ENCODE measurements around the gene EYA2.

The EYA2 gene

GRCh38 chr20:47066484-47067270, 172.0 kb downstream of the EYA2 start:
- DNase-seq (ENCODE audit: low spot score), result no peak

GRCh38 chr20:47067776-47068175, 173.1 kb downstream of the EYA2 start:
- DNase-seq (ENCODE audit: low spot score), result no peak

- DNase-seq (ENCODE audit: low spot score), result no peak
Measured at GRCh38 chr20:47070176-47070575, 175.5 kb downstream of the EYA2 start.

- no peak for DNase-seq (ENCODE audit: low spot score)
Measured at GRCh38 chr20:47071646-47072185, 177.1 kb downstream of the EYA2 start.

- no peak for DNase-seq (ENCODE audit: low spot score)
Measured at GRCh38 chr20:47073766-47074475, 179.3 kb downstream of the EYA2 start.

GRCh38 chr20:47075263-47075662, 180.6 kb downstream of the EYA2 start:
- no peak for DNase-seq (ENCODE audit: low spot score)

GRCh38 chr20:47079047-47079446, 184.4 kb downstream of the EYA2 start:
- no peak for DNase-seq (ENCODE audit: low spot score)

GRCh38 chr20:47080365-47080764, 185.7 kb downstream of the EYA2 start:
- DNase-seq (ENCODE audit: low spot score), result no peak

- no peak for DNase-seq (ENCODE audit: low spot score)
Measured at GRCh38 chr20:47086316-47086715, 191.7 kb downstream of the EYA2 start.

- no peak for DNase-seq (ENCODE audit: low spot score)
Measured at GRCh38 chr20:47088335-47088734, 193.7 kb downstream of the EYA2 start.

- no peak for DNase-seq (ENCODE audit: low spot score)
Measured at GRCh38 chr20:47089151-47089550, 194.5 kb downstream of the EYA2 start.

- no peak for DNase-seq (ENCODE audit: low spot score)
Measured at GRCh38 chr20:47090835-47091234, 196.2 kb downstream of the EYA2 start.

GRCh38 chr20:47093320-47093966, 198.8 kb downstream of the EYA2 start:
- no peak for DNase-seq (ENCODE audit: low spot score)

- DNase-seq (ENCODE audit: low spot score), result no peak
Measured at GRCh38 chr20:47095690-47096089, 201.0 kb downstream of the EYA2 start.

- DNase-seq (ENCODE audit: low spot score), result no peak
Measured at GRCh38 chr20:47097691-47098622, 203.3 kb downstream of the EYA2 start.

- no peak for DNase-seq (ENCODE audit: low spot score)
Measured at GRCh38 chr20:47099093-47099492, 204.4 kb downstream of the EYA2 start.

- no peak for DNase-seq (ENCODE audit: low spot score)
Measured at GRCh38 chr20:47099825-47100441, 205.3 kb downstream of the EYA2 start.

GRCh38 chr20:47102629-47103028, 208.0 kb downstream of the EYA2 start:
- no peak for DNase-seq (ENCODE audit: low spot score)

- no peak for DNase-seq (ENCODE audit: low spot score)
Measured at GRCh38 chr20:47106786-47107185, 212.1 kb downstream of the EYA2 start.

- no peak for DNase-seq (ENCODE audit: low spot score)
Measured at GRCh38 chr20:47108994-47109393, 214.4 kb downstream of the EYA2 start.

GRCh38 chr20:47110819-47111218, 216.2 kb downstream of the EYA2 start:
- no peak for DNase-seq (ENCODE audit: low spot score)
